Measurements from ENCODE around the gene RNASEL.

The RNASEL gene

DNA sequence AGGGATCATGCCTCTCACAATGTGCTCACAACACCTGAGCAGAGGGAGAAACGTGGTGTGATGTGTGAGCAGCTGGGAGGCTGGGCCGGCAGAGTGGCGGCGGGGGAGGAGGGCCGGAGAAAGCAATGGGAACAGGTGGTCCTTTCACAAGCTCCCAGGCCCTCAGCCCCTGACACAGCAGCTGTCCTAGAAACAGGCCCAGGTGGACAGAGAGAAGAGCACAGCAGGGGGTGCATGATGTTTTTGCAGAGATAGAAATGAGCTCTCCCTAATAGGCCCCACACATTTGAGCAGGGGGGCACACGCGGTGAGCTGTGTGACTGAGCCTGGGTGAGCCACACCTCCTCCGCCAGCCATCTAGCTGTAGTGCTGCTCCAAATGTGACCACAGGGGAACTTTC, 22.7 kb upstream of the RNASEL start:
- H3K4me3 ChIP-seq (ENCODE audit: low read length): no peak overlapping the region
- no peak for DNase-seq (ENCODE audit: low read depth)
- TF ChIP-seq, protein P1, sequence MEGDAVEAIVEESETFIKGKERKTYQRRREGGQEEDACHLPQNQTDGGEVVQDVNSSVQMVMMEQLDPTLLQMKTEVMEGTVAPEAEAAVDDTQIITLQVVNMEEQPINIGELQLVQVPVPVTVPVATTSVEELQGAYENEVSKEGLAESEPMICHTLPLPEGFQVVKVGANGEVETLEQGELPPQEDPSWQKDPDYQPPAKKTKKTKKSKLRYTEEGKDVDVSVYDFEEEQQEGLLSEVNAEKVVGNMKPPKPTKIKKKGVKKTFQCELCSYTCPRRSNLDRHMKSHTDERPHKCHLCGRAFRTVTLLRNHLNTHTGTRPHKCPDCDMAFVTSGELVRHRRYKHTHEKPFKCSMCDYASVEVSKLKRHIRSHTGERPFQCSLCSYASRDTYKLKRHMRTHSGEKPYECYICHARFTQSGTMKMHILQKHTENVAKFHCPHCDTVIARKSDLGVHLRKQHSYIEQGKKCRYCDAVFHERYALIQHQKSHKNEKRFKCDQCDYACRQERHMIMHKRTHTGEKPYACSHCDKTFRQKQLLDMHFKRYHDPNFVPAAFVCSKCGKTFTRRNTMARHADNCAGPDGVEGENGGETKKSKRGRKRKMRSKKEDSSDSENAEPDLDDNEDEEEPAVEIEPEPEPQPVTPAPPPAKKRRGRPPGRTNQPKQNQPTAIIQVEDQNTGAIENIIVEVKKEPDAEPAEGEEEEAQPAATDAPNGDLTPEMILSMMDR (conservative IDR thresholded peaks at IDR 0.05; ENCODE audit: low read depth, low read length): no peak

DNA sequence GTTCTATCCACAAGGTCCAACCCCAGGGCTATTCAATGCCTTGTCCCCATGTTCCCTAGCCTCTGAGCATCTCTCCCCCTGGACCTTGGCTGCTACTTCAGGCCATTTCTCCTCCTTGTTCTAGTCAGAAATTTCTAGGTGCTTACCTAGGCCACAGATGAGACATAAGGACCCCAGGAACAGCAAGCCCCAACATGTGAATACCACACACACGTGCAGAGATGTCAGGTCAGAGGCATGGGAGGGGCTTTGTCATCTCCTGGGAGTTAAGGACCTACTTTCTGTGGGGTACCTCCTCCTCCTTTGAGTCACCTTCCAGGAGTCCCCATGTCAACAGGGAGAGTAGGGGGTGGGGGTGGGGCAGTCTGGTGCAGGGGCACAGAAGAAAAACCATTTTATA, 22.3 kb upstream of the RNASEL start:
- no peak for DNase-seq (ENCODE audit: low read depth)
- no peak overlapping the region for H3K4me3 ChIP-seq (ENCODE audit: low read length)
- TF ChIP-seq, protein P1 (conservative IDR thresholded peaks at IDR 0.05; ENCODE audit: low read depth, low read length): no peak

DNA sequence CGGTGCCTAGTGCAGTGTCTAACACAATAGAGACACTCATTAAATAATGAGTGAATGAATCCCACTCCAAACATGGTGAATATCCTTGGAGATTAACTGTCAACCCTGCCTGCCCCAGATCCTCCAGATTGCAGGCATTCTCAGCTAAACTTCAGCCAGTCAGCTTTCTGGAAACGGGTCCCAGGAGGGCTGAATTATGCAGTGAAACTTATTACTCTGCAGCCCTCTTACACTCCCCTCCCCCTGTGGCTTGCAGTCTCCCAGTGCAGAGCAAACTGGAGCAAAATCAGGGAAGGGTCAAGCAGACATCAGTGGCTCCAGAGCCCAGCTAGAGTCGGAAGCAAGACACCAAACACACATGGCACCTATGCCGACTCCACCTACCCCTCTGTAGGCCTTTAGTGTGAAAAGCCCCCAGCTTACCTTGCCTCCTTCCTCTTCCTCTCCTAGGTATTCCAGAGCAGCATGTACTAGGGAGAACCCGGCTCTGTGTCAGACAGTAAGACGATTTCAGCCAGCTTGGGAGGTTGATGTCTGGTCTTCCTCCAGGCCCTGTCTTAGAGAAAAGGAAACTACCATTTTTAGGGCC, 21.6 kb upstream of the RNASEL start:
- no peak for DNase-seq (ENCODE audit: low read depth)
- TF ChIP-seq, protein P1 (conservative IDR thresholded peaks at IDR 0.05; ENCODE audit: low read depth, low read length): no peak
- no peak overlapping the region for H3K4me3 ChIP-seq (ENCODE audit: low read length)

GRCh38 chr1:182608845-182609610, 20.0 kb upstream of the RNASEL start:
- no peak for DNase-seq (ENCODE audit: low read depth)

DNA sequence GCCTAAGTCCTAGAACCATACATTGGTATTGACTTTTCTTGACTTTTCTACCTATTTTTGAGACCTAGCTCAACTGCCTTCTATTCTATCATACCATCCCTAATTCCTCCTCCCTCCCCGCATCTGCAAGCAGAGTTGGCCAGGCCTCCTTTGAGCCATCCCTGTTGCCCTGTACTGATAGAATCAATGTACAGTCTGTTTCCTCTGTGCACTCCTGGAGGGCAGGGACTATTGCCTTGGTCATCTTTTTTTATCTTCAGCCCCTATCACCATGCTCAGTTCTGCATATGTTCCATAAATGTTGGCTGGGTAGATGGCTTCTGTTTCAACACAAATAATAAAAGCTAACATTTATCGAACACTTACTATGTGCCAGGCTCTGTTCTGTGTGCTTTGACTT, 19.2 kb upstream of the RNASEL start:
- TF ChIP-seq, protein P1 (conservative IDR thresholded peaks at IDR 0.05; ENCODE audit: low read depth, low read length): no peak
- no peak overlapping the region for H3K4me3 ChIP-seq (ENCODE audit: low read length)
- DNase-seq (ENCODE audit: low read depth): no peak

More at GRCh38 chr1:182608845-182609610, 20.0 kb upstream of the RNASEL start:
- H3K4me3 ChIP-seq (ENCODE audit: low read length): no peak overlapping the region
- TF ChIP-seq, protein P1 (conservative IDR thresholded peaks at IDR 0.05; ENCODE audit: low read depth, low read length): no peak

DNA sequence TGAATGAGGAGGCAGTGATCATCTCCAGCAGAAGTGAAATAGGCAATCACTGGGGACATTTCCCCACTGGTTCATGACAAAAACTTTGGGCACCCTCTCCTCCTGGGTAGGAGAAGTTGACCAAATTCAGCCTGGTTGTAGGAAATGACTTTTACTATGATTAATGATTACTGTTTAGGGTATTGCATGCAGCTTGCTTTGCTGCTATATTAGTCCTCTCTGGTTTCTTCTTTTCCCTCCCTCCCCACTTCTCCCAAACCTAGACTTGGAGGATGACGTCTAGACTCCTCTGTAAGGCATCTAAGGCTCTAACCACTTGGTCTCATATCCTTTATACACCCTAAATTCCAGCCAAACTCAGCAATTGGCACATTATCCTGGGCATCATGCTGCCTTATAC, 18.5 kb upstream of the RNASEL start:
- DNase-seq (ENCODE audit: low read depth): no peak
- TF ChIP-seq, protein P1 (conservative IDR thresholded peaks at IDR 0.05; ENCODE audit: low read depth, low read length): no peak
- H3K4me3 ChIP-seq (ENCODE audit: low read length): no peak overlapping the region

Measured in retinal pigment epithelial cell (primary cell).